Measurements from ENCODE around the gene CCDC179.

CCDC179 gene

DNA sequence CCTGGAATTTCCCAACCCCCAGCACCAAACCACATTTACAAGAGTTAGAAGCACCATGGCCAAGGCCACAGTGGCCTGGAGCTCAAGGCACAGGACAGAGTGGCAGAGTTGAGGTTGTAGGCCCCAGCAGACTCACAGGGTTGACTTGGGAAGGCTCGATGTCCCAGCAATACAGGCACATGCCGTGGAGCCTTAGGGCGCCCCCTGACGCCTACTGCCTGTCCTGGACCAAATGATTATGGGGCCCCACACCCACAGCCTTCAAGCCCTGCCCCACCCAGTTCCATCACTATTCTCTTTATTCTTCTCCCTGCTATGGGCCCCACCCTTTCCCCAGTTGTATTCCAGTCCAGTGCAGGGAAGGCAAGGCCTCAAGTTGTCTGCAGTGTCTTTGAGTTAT, at the start of gene CCDC179:
TSS of gene CCDC179 (minus strand) at position 234 of the 400 bp plus-strand sequence. CDS start at position 181, 53 bp downstream.
- no peak within 1 kb of the TSS for H3K4me3 ChIP-seq (ENCODE audit: low read depth, low read length)
- no peak for DNase-seq (ENCODE audit: low read depth, low spot score)
- TF ChIP-seq, protein P1, sequence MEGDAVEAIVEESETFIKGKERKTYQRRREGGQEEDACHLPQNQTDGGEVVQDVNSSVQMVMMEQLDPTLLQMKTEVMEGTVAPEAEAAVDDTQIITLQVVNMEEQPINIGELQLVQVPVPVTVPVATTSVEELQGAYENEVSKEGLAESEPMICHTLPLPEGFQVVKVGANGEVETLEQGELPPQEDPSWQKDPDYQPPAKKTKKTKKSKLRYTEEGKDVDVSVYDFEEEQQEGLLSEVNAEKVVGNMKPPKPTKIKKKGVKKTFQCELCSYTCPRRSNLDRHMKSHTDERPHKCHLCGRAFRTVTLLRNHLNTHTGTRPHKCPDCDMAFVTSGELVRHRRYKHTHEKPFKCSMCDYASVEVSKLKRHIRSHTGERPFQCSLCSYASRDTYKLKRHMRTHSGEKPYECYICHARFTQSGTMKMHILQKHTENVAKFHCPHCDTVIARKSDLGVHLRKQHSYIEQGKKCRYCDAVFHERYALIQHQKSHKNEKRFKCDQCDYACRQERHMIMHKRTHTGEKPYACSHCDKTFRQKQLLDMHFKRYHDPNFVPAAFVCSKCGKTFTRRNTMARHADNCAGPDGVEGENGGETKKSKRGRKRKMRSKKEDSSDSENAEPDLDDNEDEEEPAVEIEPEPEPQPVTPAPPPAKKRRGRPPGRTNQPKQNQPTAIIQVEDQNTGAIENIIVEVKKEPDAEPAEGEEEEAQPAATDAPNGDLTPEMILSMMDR (IDR thresholded peaks at IDR 0.05; ENCODE audit: insufficient read depth, low read length, missing control alignments) = no peak
- POLR2A ChIA-PET = interaction anchor here (0.8 kb wide), 1 partner anchor 31 kb away, joined by 3 read pairs; no protein-coding TSS in a partner anchor
- CTCF ChIA-PET = interaction anchor here (1.6 to 2.8 kb wide), 2 partner anchors 10 to 16 kb away, joined by 4 to 13 read pairs; no protein-coding TSS in a partner anchor

DNA sequence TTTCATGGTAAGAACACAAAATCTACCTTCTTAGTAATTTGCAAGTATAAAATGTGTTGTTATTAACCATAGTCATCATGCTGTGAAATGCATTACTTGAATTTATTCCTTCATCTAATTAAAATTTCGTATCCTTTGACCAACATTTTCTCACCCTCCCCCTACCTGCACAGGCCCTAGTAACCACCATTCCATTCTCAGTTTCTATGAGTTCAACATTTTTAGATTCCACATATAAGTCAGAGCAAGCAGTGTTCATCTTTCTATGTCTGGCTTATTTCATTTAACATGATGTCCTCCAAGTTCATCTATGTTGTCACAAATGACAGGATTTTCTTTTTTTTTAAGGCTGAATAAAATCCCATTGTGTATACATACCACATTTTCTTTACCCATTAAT, 43.5 kb upstream of the CCDC179 start:
- no peak overlapping the region for H3K4me3 ChIP-seq (ENCODE audit: low read depth, low read length)
- ChIA-PET POLR2A (no interaction called here), CTCF (no interaction called here)
- no peak for DNase-seq (ENCODE audit: low read depth, low spot score)
- TF ChIP-seq, protein P1 (IDR thresholded peaks at IDR 0.05; ENCODE audit: insufficient read depth, low read length, missing control alignments) = no peak

DNA sequence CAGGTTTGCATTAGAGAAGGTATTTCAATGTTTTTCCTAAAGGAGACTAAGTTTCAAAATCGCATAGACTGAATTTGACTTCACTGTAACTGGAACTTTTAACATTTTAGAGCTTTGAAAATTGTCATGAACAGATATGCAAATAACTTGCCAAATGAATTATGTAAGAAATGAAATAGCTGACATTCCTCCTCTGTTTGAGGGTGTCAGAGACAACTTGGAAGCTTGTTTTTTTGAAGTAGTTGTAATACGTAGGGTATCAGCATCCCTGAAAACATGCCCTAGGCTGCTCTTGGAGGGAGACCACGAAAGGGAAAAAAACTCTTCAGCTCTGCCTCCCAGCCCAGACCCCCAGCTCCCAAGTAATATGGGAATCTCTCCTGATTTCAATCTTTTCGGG, 41.3 kb upstream of the CCDC179 start:
- POLR2A ChIA-PET = no interaction called here
- TF ChIP-seq, protein P1 (IDR thresholded peaks at IDR 0.05; ENCODE audit: insufficient read depth, low read length, missing control alignments) = no peak
- CTCF ChIA-PET = interaction anchor here (2.1 kb wide), 1 partner anchor 19 kb away, joined by 5 read pairs; no protein-coding TSS in a partner anchor
- DNase-seq (ENCODE audit: low read depth, low spot score) = no peak
- no peak overlapping the region for H3K4me3 ChIP-seq (ENCODE audit: low read depth, low read length)

DNA sequence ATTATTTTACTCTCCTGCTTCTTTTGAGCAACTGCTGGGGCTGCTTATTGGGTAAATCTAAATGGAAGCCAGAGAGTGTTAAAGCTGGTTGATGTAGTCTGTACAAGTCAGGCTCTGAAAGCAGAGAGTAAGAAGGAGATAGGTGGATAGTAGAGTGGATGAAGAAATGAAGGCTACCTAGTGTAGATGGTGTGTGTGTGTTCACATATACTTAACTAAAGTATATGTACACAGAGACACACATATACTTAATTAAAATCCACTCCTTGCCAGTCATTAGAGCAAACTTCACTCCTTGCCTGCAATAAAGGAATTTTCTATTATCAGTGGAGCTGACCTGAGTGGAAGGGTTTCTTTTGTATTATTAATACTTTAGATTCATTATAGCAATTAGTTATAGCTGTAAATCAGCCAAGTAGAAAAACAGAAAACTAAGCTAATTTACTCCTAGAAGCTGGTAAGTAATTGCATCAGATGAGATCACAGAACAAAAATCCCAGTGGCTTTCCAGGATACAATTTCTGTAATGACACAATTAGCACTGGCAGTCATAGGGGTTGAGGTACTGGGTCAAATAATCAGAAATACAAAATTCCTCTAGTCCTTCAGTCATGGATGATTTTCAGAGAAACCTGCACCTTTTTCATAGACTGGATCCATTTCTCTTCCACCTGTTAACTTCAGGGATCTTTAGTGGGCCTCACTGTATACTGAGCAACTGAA, 40.7 kb upstream of the CCDC179 start:
- ChIA-PET CTCF (interaction anchor here (2.1 kb wide), 1 partner anchor 20 kb away, joined by 5 read pairs; no protein-coding TSS in a partner anchor), POLR2A (no interaction called here)
- TF ChIP-seq, protein P1 (IDR thresholded peaks at IDR 0.05; ENCODE audit: insufficient read depth, low read length, missing control alignments) = no peak
- H3K4me3 ChIP-seq (ENCODE audit: low read depth, low read length) = no peak overlapping the region
- DNase-seq (ENCODE audit: low read depth, low spot score) = no peak

DNA sequence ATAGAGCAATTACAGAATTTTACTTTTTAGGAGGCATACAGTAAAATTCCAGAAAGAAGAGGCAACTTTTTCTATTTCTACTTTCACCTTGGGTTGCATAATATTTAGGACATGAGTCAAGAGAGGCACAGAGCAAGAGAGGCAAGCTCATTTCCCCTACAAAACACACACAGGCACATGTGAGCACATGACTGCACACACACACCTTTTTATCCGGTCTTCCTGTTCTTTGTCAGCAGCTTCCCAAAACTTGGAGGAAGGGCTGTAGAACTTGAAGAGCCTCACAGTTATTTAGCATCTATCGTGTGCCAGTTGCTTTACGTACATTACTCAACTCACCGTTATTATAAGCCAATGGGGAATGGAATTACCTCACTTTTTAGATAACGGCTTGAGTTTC, 37.8 kb upstream of the CCDC179 start:
- POLR2A ChIA-PET = no interaction called here
- CTCF ChIA-PET = no interaction called here
- TF ChIP-seq, protein P1 (IDR thresholded peaks at IDR 0.05; ENCODE audit: insufficient read depth, low read length, missing control alignments) = no peak
- H3K4me3 ChIP-seq (ENCODE audit: low read depth, low read length) = no peak overlapping the region
- no peak for DNase-seq (ENCODE audit: low read depth, low spot score)

DNA sequence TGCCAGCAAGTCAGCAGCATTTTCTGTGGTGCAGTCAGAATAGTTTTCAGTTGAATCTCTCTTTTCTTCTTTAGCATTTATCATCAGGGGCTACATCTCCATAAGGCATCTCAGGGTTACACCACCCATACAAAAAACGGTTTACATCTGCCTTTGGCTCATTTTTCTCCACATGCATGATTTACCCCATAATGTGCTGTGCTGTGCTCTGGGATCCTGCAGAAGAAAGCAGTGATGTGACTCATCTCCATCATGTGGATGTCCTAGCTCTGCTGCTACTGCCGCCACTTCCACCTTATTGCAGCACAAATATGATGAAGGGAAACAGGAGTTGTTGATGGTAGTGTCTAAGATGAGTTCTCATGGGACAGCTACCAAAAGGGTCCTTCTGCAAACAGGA, 30.0 kb upstream of the CCDC179 start:
- TF ChIP-seq, protein P1 (IDR thresholded peaks at IDR 0.05; ENCODE audit: insufficient read depth, low read length, missing control alignments) = no peak
- no peak for DNase-seq (ENCODE audit: low read depth, low spot score)
- CTCF ChIA-PET = no interaction called here
- H3K4me3 ChIP-seq (ENCODE audit: low read depth, low read length) = no peak overlapping the region
- POLR2A ChIA-PET = no interaction called here

Data from AG04449 (cell line).